GM23338 (cell line): ENCODE data around the gene CYBA. TPM values are rescaled to one million over a fixed set of nuclear protein-coding genes. Genes with fewer than 3 reads are reported as not detected.

Source experiments
- STAT1 ChIP-seq: IDR thresholded peaks from one replicate; pipeline ENCODE4 v1.6.1; 2016; ENCODE audit warnings: antibody characterized with exemption; ENCODE audit not compliant: unreplicated experiment
- ZNF114 ChIP-seq: fragments of 250-450 bp; sonication (Bioruptor Pico); IDR thresholded peaks from 2 replicates; pipeline ENCODE4 v1.5.0; 2020; ENCODE audit warnings: mild to moderate bottlenecking, moderate library complexity
- polyA plus RNA-seq: library from polyadenylated mRNA; unstranded; fragments of >200 nt; fragmentation: Nextera tagmentation; extraction: Ambion mirVana; gene quantifications from 2 replicates; pipeline ENCODE4 v1.2.1, GENCODE V29; 2016
- total RNA-seq: library from RNA; depleted of rRNA; stranded (reverse); fragments of >200 nt; shearing (Covaris generic); gene quantifications from 2 replicates; pipeline ENCODE4 v1.2.3, GENCODE V29; 2014
- TF ChIP-seq, protein P1 (sequence below): fragments of 250-450 bp; sonication (Bioruptor Pico); IDR thresholded peaks from 2 replicates; pipeline ENCODE4 v1.5.0; 2020; ENCODE audit warnings: mild to moderate bottlenecking, moderate library complexity
- TF ChIP-seq, protein P2 (sequence below): IDR thresholded peaks from one replicate; pipeline ENCODE4 v1.6.1; 2018; ENCODE audit warnings: antibody characterized with exemption; ENCODE audit not compliant: unreplicated experiment

The CYBA gene
- total and polyA plus RNA-seq, 2 experiments from 2014 or later = 275 to 281 TPM

DNA sequence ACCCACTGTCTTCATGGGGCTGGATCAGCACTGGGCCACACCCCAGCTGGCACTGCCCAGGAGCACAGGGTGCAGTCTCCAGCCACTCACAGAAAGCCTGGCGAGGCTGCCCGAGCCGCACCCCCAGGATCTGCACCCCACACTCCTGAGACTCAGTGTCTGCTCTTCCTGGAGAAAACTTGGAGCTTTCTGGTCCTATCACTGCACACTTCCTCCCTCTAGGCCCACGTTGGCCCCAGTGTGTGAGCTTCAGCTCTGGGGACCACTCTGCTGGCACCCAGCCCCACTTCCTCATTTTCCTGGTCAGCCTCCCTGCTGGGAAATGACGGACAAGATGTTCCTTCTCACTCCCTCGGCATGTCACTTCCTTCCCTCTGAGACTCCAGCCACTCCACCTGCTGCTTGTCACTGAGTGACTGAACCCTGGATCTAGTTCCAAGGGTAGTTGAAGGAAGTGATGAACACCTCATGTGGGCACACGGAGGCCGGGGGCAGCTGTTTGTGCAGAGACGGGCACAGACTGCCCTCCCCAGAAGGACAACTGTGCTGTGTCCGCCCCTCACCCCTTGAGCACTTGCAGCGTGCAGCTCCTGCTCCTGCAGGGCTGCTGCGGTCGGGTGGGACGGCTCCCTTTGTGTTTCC is 51.6 kb downstream of the CYBA start (continued):
- TF ChIP-seq, protein P1, sequence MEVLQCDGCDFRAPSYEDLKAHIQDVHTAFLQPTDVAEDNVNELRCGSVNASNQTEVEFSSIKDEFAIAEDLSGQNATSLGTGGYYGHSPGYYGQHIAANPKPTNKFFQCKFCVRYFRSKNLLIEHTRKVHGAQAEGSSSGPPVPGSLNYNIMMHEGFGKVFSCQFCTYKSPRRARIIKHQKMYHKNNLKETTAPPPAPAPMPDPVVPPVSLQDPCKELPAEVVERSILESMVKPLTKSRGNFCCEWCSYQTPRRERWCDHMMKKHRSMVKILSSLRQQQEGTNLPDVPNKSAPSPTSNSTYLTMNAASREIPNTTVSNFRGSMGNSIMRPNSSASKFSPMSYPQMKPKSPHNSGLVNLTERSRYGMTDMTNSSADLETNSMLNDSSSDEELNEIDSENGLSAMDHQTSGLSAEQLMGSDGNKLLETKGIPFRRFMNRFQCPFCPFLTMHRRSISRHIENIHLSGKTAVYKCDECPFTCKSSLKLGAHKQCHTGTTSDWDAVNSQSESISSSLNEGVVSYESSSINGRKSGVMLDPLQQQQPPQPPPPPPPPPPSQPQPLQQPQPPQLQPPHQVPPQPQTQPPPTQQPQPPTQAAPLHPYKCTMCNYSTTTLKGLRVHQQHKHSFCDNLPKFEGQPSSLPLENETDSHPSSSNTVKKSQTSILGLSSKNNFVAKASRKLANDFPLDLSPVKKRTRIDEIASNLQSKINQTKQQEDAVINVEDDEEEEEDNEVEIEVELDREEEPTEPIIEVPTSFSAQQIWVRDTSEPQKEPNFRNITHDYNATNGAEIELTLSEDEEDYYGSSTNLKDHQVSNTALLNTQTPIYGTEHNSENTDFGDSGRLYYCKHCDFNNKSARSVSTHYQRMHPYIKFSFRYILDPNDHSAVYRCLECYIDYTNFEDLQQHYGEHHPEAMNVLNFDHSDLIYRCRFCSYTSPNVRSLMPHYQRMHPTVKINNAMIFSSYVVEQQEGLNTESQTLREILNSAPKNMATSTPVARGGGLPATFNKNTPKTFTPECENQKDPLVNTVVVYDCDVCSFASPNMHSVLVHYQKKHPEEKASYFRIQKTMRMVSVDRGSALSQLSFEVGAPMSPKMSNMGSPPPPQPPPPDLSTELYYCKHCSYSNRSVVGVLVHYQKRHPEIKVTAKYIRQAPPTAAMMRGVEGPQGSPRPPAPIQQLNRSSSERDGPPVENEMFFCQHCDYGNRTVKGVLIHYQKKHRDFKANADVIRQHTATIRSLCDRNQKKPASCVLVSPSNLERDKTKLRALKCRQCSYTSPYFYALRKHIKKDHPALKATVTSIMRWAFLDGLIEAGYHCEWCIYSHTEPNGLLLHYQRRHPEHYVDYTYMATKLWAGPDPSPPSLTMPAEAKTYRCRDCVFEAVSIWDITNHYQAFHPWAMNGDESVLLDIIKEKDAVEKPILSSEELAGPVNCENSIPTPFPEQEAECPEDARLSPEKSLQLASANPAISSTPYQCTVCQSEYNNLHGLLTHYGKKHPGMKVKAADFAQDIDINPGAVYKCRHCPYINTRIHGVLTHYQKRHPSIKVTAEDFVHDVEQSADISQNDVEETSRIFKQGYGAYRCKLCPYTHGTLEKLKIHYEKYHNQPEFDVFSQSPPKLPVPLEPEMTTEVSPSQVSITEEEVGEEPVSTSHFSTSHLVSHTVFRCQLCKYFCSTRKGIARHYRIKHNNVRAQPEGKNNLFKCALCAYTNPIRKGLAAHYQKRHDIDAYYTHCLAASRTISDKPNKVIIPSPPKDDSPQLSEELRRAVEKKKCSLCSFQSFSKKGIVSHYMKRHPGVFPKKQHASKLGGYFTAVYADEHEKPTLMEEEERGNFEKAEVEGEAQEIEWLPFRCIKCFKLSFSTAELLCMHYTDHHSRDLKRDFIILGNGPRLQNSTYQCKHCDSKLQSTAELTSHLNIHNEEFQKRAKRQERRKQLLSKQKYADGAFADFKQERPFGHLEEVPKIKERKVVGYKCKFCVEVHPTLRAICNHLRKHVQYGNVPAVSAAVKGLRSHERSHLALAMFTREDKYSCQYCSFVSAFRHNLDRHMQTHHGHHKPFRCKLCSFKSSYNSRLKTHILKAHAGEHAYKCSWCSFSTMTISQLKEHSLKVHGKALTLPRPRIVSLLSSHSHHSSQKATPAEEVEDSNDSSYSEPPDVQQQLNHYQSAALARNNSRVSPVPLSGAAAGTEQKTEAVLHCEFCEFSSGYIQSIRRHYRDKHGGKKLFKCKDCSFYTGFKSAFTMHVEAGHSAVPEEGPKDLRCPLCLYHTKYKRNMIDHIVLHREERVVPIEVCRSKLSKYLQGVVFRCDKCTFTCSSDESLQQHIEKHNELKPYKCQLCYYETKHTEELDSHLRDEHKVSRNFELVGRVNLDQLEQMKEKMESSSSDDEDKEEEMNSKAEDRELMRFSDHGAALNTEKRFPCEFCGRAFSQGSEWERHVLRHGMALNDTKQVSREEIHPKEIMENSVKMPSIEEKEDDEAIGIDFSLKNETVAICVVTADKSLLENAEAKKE (CRISPR knock-in tag) = no peak
- TF ChIP-seq, protein P2, sequence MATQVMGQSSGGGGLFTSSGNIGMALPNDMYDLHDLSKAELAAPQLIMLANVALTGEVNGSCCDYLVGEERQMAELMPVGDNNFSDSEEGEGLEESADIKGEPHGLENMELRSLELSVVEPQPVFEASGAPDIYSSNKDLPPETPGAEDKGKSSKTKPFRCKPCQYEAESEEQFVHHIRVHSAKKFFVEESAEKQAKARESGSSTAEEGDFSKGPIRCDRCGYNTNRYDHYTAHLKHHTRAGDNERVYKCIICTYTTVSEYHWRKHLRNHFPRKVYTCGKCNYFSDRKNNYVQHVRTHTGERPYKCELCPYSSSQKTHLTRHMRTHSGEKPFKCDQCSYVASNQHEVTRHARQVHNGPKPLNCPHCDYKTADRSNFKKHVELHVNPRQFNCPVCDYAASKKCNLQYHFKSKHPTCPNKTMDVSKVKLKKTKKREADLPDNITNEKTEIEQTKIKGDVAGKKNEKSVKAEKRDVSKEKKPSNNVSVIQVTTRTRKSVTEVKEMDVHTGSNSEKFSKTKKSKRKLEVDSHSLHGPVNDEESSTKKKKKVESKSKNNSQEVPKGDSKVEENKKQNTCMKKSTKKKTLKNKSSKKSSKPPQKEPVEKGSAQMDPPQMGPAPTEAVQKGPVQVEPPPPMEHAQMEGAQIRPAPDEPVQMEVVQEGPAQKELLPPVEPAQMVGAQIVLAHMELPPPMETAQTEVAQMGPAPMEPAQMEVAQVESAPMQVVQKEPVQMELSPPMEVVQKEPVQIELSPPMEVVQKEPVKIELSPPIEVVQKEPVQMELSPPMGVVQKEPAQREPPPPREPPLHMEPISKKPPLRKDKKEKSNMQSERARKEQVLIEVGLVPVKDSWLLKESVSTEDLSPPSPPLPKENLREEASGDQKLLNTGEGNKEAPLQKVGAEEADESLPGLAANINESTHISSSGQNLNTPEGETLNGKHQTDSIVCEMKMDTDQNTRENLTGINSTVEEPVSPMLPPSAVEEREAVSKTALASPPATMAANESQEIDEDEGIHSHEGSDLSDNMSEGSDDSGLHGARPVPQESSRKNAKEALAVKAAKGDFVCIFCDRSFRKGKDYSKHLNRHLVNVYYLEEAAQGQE = no peak
- TF ChIP-seq STAT1 (no peak), ZNF114 (CRISPR knock-in tag) (no peak)
